PFSK-1 (cell line): ENCODE results near the gene MKS1.

ENCODE experiments used
- FOXP2 ChIP-seq: optimal IDR thresholded peaks from 2 replicates; pipeline ENCODE3; 2011; ENCODE audit warnings: borderline replicate concordance, control low read depth, inconsistent platforms; ENCODE audit not compliant: insufficient read depth; ENCODE audit errors: extremely low read length, extremely low read depth
- POLR2AphosphoS5 ChIP-seq: IDR thresholded peaks from 2 replicates; pipeline ENCODE4 v1.6.1; 2012; ENCODE audit warnings: low read depth, mild to moderate bottlenecking, control low read depth, low read length, moderate library complexity
- REST ChIP-seq, 2 experiments: IDR thresholded peaks; 2 replicates each; pipeline versions ENCODE4 v1.6.1 to v1.8.0; 2011 to 2012; ENCODE audit warnings: low read depth in 2 of 2, low read length in 2 of 2, control low read depth in 1 of 2, inconsistent platforms in 1 of 2, mild to moderate bottlenecking in 1 of 2, moderate library complexity in 1 of 2; ENCODE audit not compliant: insufficient read depth in 1 of 2
- SIN3A ChIP-seq: IDR thresholded peaks from 2 replicates; pipeline ENCODE4 v1.6.1; 2012; ENCODE audit warnings: mild to moderate bottlenecking, low read length, moderate library complexity, borderline replicate concordance; ENCODE audit not compliant: insufficient read depth
- TAF1 ChIP-seq: IDR thresholded peaks from 2 replicates; pipeline ENCODE4 v1.6.1; 2012; ENCODE audit warnings: low read length, control low read depth, borderline replicate concordance; ENCODE audit not compliant: insufficient read depth

- TF ChIP-seq POLR2AphosphoS5, result no peak
- TF ChIP-seq REST (IDR thresholded peaks at IDR 0.05; ENCODE audit: insufficient read depth in 1 of 2, low read depth in 2 of 2, low read length in 2 of 2), result no peak
- no peak for TF ChIP-seq SIN3A
- TF ChIP-seq FOXP2, result no peak
- TF ChIP-seq TAF1, result no peak
Observed at GRCh38 chr17:58191241-58191896, 27.7 kb downstream of the MKS1 start.
